ENCODE measurements around the gene ADIPOR2. TPM values are rescaled to one million over a fixed set of nuclear protein-coding genes. Genes with fewer than 3 reads are reported as not detected.

Gene ADIPOR2
- total and polyA plus RNA-seq, 2 donors (not counting 1 experiment from before 2014, with no cell fraction given), result 9.2 to 35.9 TPM

GRCh38 chr12:1705774-1706631 lies 15.1 kb downstream of the ADIPOR2 start:
- H3K4me3 ChIP-seq (ENCODE audit: control extremely low read depth in 1 of 5, extremely low read depth in 1 of 5, insufficient read depth in 1 of 5, low read depth in 2 of 5, low read length in 4 of 5), result no peak overlapping the region
- no peak overlapping the region for H3K9ac ChIP-seq (ENCODE audit: low read length)
- intact Hi-C loops (cut with micrococcal nuclease), result no loop called here
- no peak overlapping the region for H3K27ac ChIP-seq (ENCODE audit: low read length in 2 of 2)
- ATAC-seq (ENCODE audit: low read depth) (no peak), DNase-seq (no peak)
- H3K4me2 ChIP-seq (replicated peaks; ENCODE audit: low read depth, low read length, poor library complexity, severe bottlenecking), result peak overlapping the region; percentile 29
- ChIA-PET CTCF (no interaction called here), POLR2A (no interaction called here)
- H3K27me3 ChIP-seq (replicated peaks in 1 of 4; ENCODE audit: control extremely low read depth in 1 of 4, control insufficient read depth in 3 of 4, insufficient read depth in 4 of 4, low read length in 3 of 4), result no peaks in the 10 kb centered on the region
- Mint-ChIP-seq H3K9me3 (ENCODE audit: insufficient read depth) (no peaks in the 10 kb centered on the region), H3K27me3 (no peaks in the 10 kb centered on the region), H3K27ac (no peak overlapping the region), H3K4me1 (peaks cover 30% of the 10 kb centered on the region), H3K4me3 (no peak overlapping the region)
- WGBS (ENCODE audit: insufficient coverage), result no CpG with 5 or more reads among the region's 3 CpGs
- peaks cover 0 to 3% of the 10 kb centered on the region in 2 experiments for H3K36me3 ChIP-seq (replicated peaks in 1 of 2; ENCODE audit: control extremely low read depth in 1 of 2, control insufficient read depth in 1 of 2, extremely low read depth in 1 of 2, insufficient read depth in 2 of 2, low read length in 1 of 2)
- no peak overlapping the region for H2AFZ ChIP-seq (ENCODE audit: insufficient read depth, low read depth, low read length, poor library complexity, severe bottlenecking)
- peaks cover 6 to 7% of the 10 kb centered on the region in 2 donors for H3K4me1 ChIP-seq (ENCODE audit: control insufficient read depth in 2 of 2, insufficient read depth in 2 of 2, low read length in 2 of 2)
- no peak for TF ChIP-seq EZH2 (IDR thresholded peaks at IDR 0.05; ENCODE audit: borderline replicate concordance, insufficient read depth, low read depth, low read length, poor library complexity, severe bottlenecking)
- TF ChIP-seq, protein P1, sequence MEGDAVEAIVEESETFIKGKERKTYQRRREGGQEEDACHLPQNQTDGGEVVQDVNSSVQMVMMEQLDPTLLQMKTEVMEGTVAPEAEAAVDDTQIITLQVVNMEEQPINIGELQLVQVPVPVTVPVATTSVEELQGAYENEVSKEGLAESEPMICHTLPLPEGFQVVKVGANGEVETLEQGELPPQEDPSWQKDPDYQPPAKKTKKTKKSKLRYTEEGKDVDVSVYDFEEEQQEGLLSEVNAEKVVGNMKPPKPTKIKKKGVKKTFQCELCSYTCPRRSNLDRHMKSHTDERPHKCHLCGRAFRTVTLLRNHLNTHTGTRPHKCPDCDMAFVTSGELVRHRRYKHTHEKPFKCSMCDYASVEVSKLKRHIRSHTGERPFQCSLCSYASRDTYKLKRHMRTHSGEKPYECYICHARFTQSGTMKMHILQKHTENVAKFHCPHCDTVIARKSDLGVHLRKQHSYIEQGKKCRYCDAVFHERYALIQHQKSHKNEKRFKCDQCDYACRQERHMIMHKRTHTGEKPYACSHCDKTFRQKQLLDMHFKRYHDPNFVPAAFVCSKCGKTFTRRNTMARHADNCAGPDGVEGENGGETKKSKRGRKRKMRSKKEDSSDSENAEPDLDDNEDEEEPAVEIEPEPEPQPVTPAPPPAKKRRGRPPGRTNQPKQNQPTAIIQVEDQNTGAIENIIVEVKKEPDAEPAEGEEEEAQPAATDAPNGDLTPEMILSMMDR (IDR thresholded peaks at IDR 0.05), result no peak
- H4K20me1 ChIP-seq (ENCODE audit: control insufficient read depth, insufficient read depth, low read length, poor library complexity, severe bottlenecking), result peaks cover 37% of the 10 kb centered on the region
- H3K79me2 ChIP-seq (ENCODE audit: control insufficient read depth, insufficient read depth, low read length), result peaks cover 90% of the 10 kb centered on the region
- H3K9me3 ChIP-seq (ENCODE audit: control extremely low read depth in 1 of 3, control insufficient read depth in 2 of 3, insufficient read depth in 1 of 3, low read length in 2 of 3), result peaks cover 0 to 3% (median 0%) of the 10 kb centered on the region in 3 donors

DNA sequence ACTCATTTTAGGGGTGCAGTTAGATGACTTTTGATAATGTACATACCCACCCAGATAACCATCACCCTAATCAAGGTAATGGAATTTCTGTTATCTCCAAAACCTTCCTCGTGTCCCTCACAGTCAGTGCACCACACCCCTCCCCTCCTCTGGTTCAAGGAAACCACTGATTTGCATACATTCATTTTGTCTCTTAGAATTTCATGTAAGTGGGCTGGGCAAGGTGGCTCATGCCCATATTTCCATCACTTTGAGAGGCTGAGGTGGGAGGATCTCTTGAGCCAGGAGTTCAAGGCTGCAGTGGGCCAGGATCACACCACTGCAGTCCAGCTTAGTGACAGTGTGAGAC lies 15.7 kb downstream of the ADIPOR2 start:
- H3K4me1 ChIP-seq (ENCODE audit: control insufficient read depth in 2 of 2, insufficient read depth in 2 of 2, low read length in 2 of 2), result peaks cover 6 to 7% of the 10 kb centered on the region in 2 donors
- H3K4me3 ChIP-seq (ENCODE audit: control extremely low read depth in 1 of 5, extremely low read depth in 1 of 5, insufficient read depth in 1 of 5, low read depth in 2 of 5, low read length in 4 of 5), result no peak overlapping the region
- peak overlapping the region; percentile 29 for H3K4me2 ChIP-seq (replicated peaks; ENCODE audit: low read depth, low read length, poor library complexity, severe bottlenecking)
- H3K27me3 ChIP-seq (replicated peaks in 1 of 4; ENCODE audit: control extremely low read depth in 1 of 4, control insufficient read depth in 3 of 4, insufficient read depth in 4 of 4, low read length in 3 of 4), result no peaks in the 10 kb centered on the region
- H3K36me3 ChIP-seq (replicated peaks in 1 of 2; ENCODE audit: control extremely low read depth in 1 of 2, control insufficient read depth in 1 of 2, extremely low read depth in 1 of 2, insufficient read depth in 2 of 2, low read length in 1 of 2), result peaks cover 0 to 3% of the 10 kb centered on the region in 2 experiments
- peaks cover 34% of the 10 kb centered on the region for H4K20me1 ChIP-seq (ENCODE audit: control insufficient read depth, insufficient read depth, low read length, poor library complexity, severe bottlenecking)
- Mint-ChIP-seq H3K4me1 (peaks cover 36% of the 10 kb centered on the region), H3K27ac (no peak overlapping the region), H3K9me3 (ENCODE audit: insufficient read depth) (no peaks in the 10 kb centered on the region), H3K4me3 (no peak overlapping the region), H3K27me3 (no peaks in the 10 kb centered on the region)
- TF ChIP-seq, protein P1 (IDR thresholded peaks at IDR 0.05), result no peak
- ATAC-seq (ENCODE audit: low read depth) (no peak), DNase-seq (no peak)
- no peak overlapping the region for H2AFZ ChIP-seq (ENCODE audit: insufficient read depth, low read depth, low read length, poor library complexity, severe bottlenecking)
- no peak overlapping the region for H3K9ac ChIP-seq (ENCODE audit: low read length)
- intact Hi-C loops (cut with micrococcal nuclease), result no loop called here
- ChIA-PET CTCF (no interaction called here), POLR2A (no interaction called here)
- no CpG with 5 or more reads among the region's 1 CpG for WGBS (ENCODE audit: insufficient coverage)
- no peak overlapping the region for H3K27ac ChIP-seq (ENCODE audit: low read length in 2 of 2)
- peaks cover 0 to 3% (median 0%) of the 10 kb centered on the region in 3 donors for H3K9me3 ChIP-seq (ENCODE audit: control extremely low read depth in 1 of 3, control insufficient read depth in 2 of 3, insufficient read depth in 1 of 3, low read length in 2 of 3)
- H3K79me2 ChIP-seq (ENCODE audit: control insufficient read depth, insufficient read depth, low read length), result peaks cover 90% of the 10 kb centered on the region

All from B cell (primary cell).